Vagina (tissue), 2 donors: ENCODE measurements around the gene NEDD4L. TPM values are rescaled to one million over a fixed set of nuclear protein-coding genes. Genes with fewer than 3 reads are reported as not detected.

ENCODE experiments used
- DNase-seq, 2 donors: peaks; one replicate each; pipeline ENCODE4 v3.0.0-alpha.2; 2017; ENCODE audit errors: extremely low spot score in 2 of 2
- H3K27ac ChIP-seq: fragments of 200-600 bp; sonication (generic); one replicate; pipeline ENCODE4 v1.5.1; 2019
- H3K27me3 ChIP-seq: fragments of 200-600 bp; sonication (generic); one replicate; pipeline ENCODE4 v1.5.1; 2019
- H3K36me3 ChIP-seq, 2 donors: fragments of 200-600 bp; sonication (generic); one replicate each; pipeline ENCODE4 v1.5.1; 2017 to 2019
- H3K4me1 ChIP-seq: fragments of 200-600 bp; sonication (generic); one replicate; pipeline ENCODE4 v1.5.1; 2019
- H3K4me3 ChIP-seq, 2 donors: fragments of 200-600 bp; sonication (generic); 1 replicate in 1 of 2; 2 replicates in 1 of 2; pipeline ENCODE4 v1.5.1; 2016 to 2019
- H3K9me3 ChIP-seq: fragments of 200-600 bp; sonication (generic); one replicate; pipeline ENCODE4 v1.5.1; 2019
- CTCF ChIP-seq, 3 experiments: fragments of 450-650 bp in 2 of 3; fragments of 200-600 bp in 1 of 3; sonication (generic) in 1 of 3; IDR thresholded peaks; one replicate each; pipeline ENCODE4 v1.5.1; 2017 to 2019; ENCODE audit warnings: antibody characterized with exemption in 3 of 3, mild to moderate bottlenecking in 2 of 3, moderate library complexity in 2 of 3
- POLR2A ChIP-seq, 2 donors: fragments of 450-650 bp; IDR thresholded peaks; one replicate each; pipeline ENCODE4 v1.6.1; 2017; ENCODE audit warnings: antibody characterized with exemption in 2 of 2, mild to moderate bottlenecking in 2 of 2, moderate library complexity in 2 of 2
- POLR2AphosphoS5 ChIP-seq, 2 donors: sonication (generic); formaldehyde crosslinking; IDR thresholded peaks; one replicate each; pipeline ENCODE4 v1.9.0; 2017; ENCODE audit warnings: antibody characterized with exemption in 2 of 2, mild to moderate bottlenecking in 2 of 2, low read depth in 1 of 2; ENCODE audit not compliant: insufficient read depth in 1 of 2
- intact Hi-C: fragments of 100-400 bp; cut with DNase I; formaldehyde crosslinking; loops from one replicate; pipeline ENCODE4 v1.15.1; 2023
- total RNA-seq: library from RNA; depleted of rRNA; stranded (reverse); fragments of >200 nt; gene quantifications from one replicate; pipeline ENCODE4 v1.2.3, GENCODE V29; 2016

Gene NEDD4L
- total RNA-seq, 1 donor from 2014 or later, result 42.2 TPM

GRCh38 chr18:58105206-58105887 is 61.3 kb downstream of the NEDD4L start:
- intact Hi-C loops, result no loop called here
- no peaks in the 10 kb centered on the region for H3K27me3 ChIP-seq
- H3K4me3 ChIP-seq, result no peak overlapping the region
- no peak overlapping the region for H3K27ac ChIP-seq
- no peak for DNase-seq
- H3K9me3 ChIP-seq, result no peaks in the 10 kb centered on the region
- no peaks in the 10 kb centered on the region for H3K36me3 ChIP-seq
- no peaks in the 10 kb centered on the region for H3K4me1 ChIP-seq
- TF ChIP-seq POLR2AphosphoS5 (IDR thresholded peaks at IDR 0.05; ENCODE audit: insufficient read depth in 1 of 2, low read depth in 1 of 2), result no peak
- TF ChIP-seq CTCF (IDR thresholded peaks at IDR 0.05), result no peak
- TF ChIP-seq POLR2A (IDR thresholded peaks at IDR 0.05), result no peak

DNA sequence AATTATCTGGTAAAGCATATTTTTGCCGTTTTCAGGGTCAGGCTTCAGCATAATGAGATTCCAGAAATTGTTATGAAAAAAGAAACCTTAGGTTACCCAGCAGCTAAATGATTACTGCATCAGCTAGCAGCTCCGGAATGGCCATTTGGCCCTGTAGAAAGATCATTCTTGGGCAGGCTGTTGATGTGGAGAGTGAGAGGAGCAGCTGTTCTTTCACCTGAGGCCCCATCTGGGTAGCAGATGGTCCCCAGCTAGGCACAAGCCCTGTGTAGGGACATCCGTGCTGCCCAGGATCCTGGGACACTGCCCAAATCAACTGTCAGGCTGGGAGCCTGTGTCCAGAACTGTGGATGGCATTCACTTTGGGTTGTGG is 61.8 kb downstream of the NEDD4L start:
- Histone ChIP-seq H3K9me3 (no peaks in the 10 kb centered on the region), H3K27ac (no peak overlapping the region), H3K4me1 (no peaks in the 10 kb centered on the region), H3K27me3 (no peaks in the 10 kb centered on the region), H3K36me3 (no peaks in the 10 kb centered on the region), H3K4me3 (no peak overlapping the region)
- TF ChIP-seq POLR2A (IDR thresholded peaks at IDR 0.05) (no peak), CTCF (IDR thresholded peaks at IDR 0.05) (no peak), POLR2AphosphoS5 (IDR thresholded peaks at IDR 0.05; ENCODE audit: insufficient read depth in 1 of 2, low read depth in 1 of 2) (no peak)
- intact Hi-C loops, result no loop called here
- DNase-seq, result no peak

GRCh38 chr18:58106289-58107070 is 62.5 kb downstream of the NEDD4L start:
- no peak overlapping the region for H3K4me3 ChIP-seq
- TF ChIP-seq POLR2A (IDR thresholded peaks at IDR 0.05) (no peak), POLR2AphosphoS5 (IDR thresholded peaks at IDR 0.05; ENCODE audit: insufficient read depth in 1 of 2, low read depth in 1 of 2) (no peak), CTCF (IDR thresholded peaks at IDR 0.05) (no peak)
- no peaks in the 10 kb centered on the region for H3K36me3 ChIP-seq
- no peak for DNase-seq
- no peaks in the 10 kb centered on the region for H3K9me3 ChIP-seq
- no peak overlapping the region for H3K27ac ChIP-seq
- no peaks in the 10 kb centered on the region for H3K4me1 ChIP-seq
- H3K27me3 ChIP-seq, result no peaks in the 10 kb centered on the region
- intact Hi-C loops, result no loop called here

GRCh38 chr18:58109256-58109655 is 65.2 kb downstream of the NEDD4L start:
- Histone ChIP-seq H3K27ac (no peak overlapping the region), H3K4me3 (no peak overlapping the region), H3K4me1 (no peaks in the 10 kb centered on the region), H3K9me3 (no peaks in the 10 kb centered on the region), H3K36me3 (no peaks in the 10 kb centered on the region), H3K27me3 (no peaks in the 10 kb centered on the region)
- no peak for TF ChIP-seq POLR2A (IDR thresholded peaks at IDR 0.05)
- TF ChIP-seq CTCF (IDR thresholded peaks at IDR 0.05), result no peak
- no peak for TF ChIP-seq POLR2AphosphoS5 (IDR thresholded peaks at IDR 0.05; ENCODE audit: insufficient read depth in 1 of 2, low read depth in 1 of 2)
- intact Hi-C loops, result no loop called here
- no peak for DNase-seq

DNA sequence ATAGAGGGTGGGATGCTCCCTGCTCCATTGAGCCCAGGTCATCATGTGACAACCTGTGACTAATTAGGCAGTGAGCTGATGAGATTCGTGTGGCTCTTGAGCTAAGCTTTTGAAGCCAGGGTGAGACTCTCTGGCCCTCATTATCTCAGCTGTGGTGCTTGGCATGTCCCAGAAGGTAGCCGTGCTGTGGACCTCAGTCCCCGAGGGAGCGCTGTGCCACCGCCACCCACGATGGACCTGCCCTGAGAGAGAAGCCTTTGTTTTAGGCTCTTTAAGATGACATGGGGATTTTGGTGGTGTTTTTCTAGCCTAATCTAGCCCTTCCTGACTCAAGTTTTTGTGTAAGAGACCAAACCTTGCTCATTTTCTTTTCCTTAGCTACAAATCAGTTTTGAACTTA is 66.4 kb downstream of the NEDD4L start:
- H3K9me3 ChIP-seq, result no peaks in the 10 kb centered on the region
- TF ChIP-seq POLR2AphosphoS5 (IDR thresholded peaks at IDR 0.05; ENCODE audit: insufficient read depth in 1 of 2, low read depth in 1 of 2) (no peak), CTCF (IDR thresholded peaks at IDR 0.05) (no peak), POLR2A (IDR thresholded peaks at IDR 0.05) (no peak)
- no peaks in the 10 kb centered on the region for H3K4me1 ChIP-seq
- no peak for DNase-seq
- no peaks in the 10 kb centered on the region for H3K36me3 ChIP-seq
- intact Hi-C loops, result no loop called here
- no peak overlapping the region for H3K4me3 ChIP-seq
- H3K27me3 ChIP-seq, result no peaks in the 10 kb centered on the region
- no peak overlapping the region for H3K27ac ChIP-seq
